ENCODE measurements around the gene MORC4.
"Not testable (repeated sequence)": the region's sequence is repeated elsewhere in the genome, so short reads cannot be mapped to it uniquely, and the experiment has no call there.

The MORC4 gene

DNA sequence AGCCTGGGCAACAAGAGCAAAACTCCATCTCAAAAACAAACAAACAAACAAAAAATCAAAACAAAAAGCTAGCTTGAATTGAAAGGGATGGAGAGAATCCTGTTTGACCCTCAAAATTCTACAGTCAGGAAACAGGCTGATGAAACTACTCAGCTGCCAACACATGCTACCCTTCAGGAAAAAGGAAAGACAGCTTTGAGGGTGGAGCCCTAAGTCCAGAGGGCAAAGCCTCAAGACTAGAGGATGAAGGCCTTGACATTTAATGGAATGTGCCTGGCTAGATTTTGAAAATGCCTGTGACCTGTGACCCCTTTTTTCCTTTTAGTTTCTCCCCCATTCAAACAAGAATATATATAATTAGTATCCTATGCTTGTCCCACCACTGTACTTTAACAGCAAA is 27.1 kb downstream of the MORC4 start:
- no peaks in the 10 kb centered on the region for H3F3A ChIP-seq (ENCODE audit: insufficient read depth)
- no peaks in the 10 kb centered on the region for H4K20me1 ChIP-seq (ENCODE audit: low read depth, low read length)
- no peak overlapping the region for H3K27ac ChIP-seq (ENCODE audit: low read depth, low read length)
- no peaks in the 10 kb centered on the region for H3K79me2 ChIP-seq (ENCODE audit: insufficient read depth, low read length)
- H3K4me3 ChIP-seq (ENCODE audit: insufficient read depth, low read length, poor library complexity, severe bottlenecking): no peak overlapping the region
- TF ChIP-seq, protein P1, sequence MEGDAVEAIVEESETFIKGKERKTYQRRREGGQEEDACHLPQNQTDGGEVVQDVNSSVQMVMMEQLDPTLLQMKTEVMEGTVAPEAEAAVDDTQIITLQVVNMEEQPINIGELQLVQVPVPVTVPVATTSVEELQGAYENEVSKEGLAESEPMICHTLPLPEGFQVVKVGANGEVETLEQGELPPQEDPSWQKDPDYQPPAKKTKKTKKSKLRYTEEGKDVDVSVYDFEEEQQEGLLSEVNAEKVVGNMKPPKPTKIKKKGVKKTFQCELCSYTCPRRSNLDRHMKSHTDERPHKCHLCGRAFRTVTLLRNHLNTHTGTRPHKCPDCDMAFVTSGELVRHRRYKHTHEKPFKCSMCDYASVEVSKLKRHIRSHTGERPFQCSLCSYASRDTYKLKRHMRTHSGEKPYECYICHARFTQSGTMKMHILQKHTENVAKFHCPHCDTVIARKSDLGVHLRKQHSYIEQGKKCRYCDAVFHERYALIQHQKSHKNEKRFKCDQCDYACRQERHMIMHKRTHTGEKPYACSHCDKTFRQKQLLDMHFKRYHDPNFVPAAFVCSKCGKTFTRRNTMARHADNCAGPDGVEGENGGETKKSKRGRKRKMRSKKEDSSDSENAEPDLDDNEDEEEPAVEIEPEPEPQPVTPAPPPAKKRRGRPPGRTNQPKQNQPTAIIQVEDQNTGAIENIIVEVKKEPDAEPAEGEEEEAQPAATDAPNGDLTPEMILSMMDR (IDR thresholded peaks at IDR 0.05; ENCODE audit: insufficient read depth, low read length, poor library complexity, severe bottlenecking): no peak
- no peak for TF ChIP-seq EZH2phosphoT487 (conservative IDR thresholded peaks at IDR 0.05; ENCODE audit: low read length)
- H3K9ac ChIP-seq (ENCODE audit: low read length): no peak overlapping the region
- no peak overlapping the region for H2AFZ ChIP-seq (ENCODE audit: low read depth, low read length, severe bottlenecking)
- H3K9me3 ChIP-seq (ENCODE audit: insufficient read depth, low read length): no peaks in the 10 kb centered on the region
- no peaks in the 10 kb centered on the region for H3K36me3 ChIP-seq (ENCODE audit: low read length)
- H3K9me2 ChIP-seq (replicated peaks; ENCODE audit: insufficient read depth, low read length): no peaks in the 10 kb centered on the region
- no peaks in the 10 kb centered on the region for H3K27me3 ChIP-seq (ENCODE audit: low read length)
- H3K4me2 ChIP-seq (ENCODE audit: low read depth, low read length, poor library complexity, severe bottlenecking): no peak overlapping the region

DNA sequence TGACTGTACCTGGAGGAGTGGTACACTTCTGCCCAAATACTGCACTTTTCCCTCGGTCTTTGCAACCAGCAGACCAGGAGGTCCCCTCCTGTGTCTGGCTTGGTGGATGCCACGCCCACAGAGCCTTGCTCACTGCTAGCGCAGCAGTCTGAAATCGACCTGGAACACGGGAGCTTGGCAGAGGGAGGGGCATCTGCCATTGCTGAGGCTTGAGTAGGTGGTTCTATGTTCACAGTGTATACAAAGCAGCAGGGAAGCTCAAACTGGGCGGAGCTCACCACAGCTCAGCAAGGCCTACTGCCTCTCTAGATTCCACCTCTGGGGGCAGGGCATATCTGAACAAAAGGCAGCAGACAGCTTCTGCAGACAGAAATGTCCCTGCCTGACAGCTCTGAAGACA is 33.5 kb downstream of the MORC4 start:
- H3K36me3 ChIP-seq (ENCODE audit: low read length); H3K9me3 ChIP-seq (ENCODE audit: insufficient read depth, low read length); H3K27me3 ChIP-seq (ENCODE audit: low read length); H4K20me1 ChIP-seq (ENCODE audit: low read depth, low read length); H3F3A ChIP-seq (ENCODE audit: insufficient read depth); H2AFZ ChIP-seq (ENCODE audit: low read depth, low read length, severe bottlenecking); H3K27ac ChIP-seq (ENCODE audit: low read depth, low read length); H3K9ac ChIP-seq (ENCODE audit: low read length); H3K4me3 ChIP-seq (ENCODE audit: insufficient read depth, low read length, poor library complexity, severe bottlenecking); H3K9me2 ChIP-seq (replicated peaks; ENCODE audit: insufficient read depth, low read length); H3K4me2 ChIP-seq (ENCODE audit: low read depth, low read length, poor library complexity, severe bottlenecking); H3K79me2 ChIP-seq (ENCODE audit: insufficient read depth, low read length): not testable (repeated sequence)

DNA sequence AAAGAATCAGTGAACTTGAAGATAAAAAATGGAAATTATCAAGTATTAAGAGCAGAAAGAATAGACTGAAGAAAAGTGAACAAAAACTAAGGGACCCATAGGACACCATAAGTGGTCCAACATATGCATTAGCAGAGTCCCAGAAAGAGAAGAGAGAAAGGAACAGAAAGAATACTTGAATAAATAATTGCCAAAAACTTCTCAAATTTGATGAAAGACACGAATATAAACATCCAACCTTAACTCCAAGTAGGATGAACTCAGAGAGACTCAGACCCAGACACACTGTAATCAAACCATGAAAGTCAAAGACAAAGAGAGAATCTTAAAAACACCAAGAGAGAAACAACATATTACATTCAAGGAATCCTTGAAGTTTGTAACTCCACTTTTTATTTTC is 35.7 kb downstream of the MORC4 start:
- Histone ChIP-seq H3K9me2 (replicated peaks; ENCODE audit: insufficient read depth, low read length) (no peaks in the 10 kb centered on the region), H3K9me3 (ENCODE audit: insufficient read depth, low read length) (no peaks in the 10 kb centered on the region), H3F3A (ENCODE audit: insufficient read depth) (no peaks in the 10 kb centered on the region), H2AFZ (ENCODE audit: low read depth, low read length, severe bottlenecking) (no peak overlapping the region), H3K4me3 (ENCODE audit: insufficient read depth, low read length, poor library complexity, severe bottlenecking) (no peak overlapping the region), H4K20me1 (ENCODE audit: low read depth, low read length) (no peaks in the 10 kb centered on the region), H3K4me2 (ENCODE audit: low read depth, low read length, poor library complexity, severe bottlenecking) (no peak overlapping the region), H3K79me2 (ENCODE audit: insufficient read depth, low read length) (no peaks in the 10 kb centered on the region), H3K27ac (ENCODE audit: low read depth, low read length) (no peak overlapping the region), H3K9ac (ENCODE audit: low read length) (no peak overlapping the region), H3K36me3 (ENCODE audit: low read length) (no peaks in the 10 kb centered on the region), H3K27me3 (ENCODE audit: low read length) (no peaks in the 10 kb centered on the region)
- TF ChIP-seq EZH2phosphoT487 (conservative IDR thresholded peaks at IDR 0.05; ENCODE audit: low read length): no peak
- TF ChIP-seq, protein P1 (IDR thresholded peaks at IDR 0.05; ENCODE audit: insufficient read depth, low read length, poor library complexity, severe bottlenecking): no peak

DNA sequence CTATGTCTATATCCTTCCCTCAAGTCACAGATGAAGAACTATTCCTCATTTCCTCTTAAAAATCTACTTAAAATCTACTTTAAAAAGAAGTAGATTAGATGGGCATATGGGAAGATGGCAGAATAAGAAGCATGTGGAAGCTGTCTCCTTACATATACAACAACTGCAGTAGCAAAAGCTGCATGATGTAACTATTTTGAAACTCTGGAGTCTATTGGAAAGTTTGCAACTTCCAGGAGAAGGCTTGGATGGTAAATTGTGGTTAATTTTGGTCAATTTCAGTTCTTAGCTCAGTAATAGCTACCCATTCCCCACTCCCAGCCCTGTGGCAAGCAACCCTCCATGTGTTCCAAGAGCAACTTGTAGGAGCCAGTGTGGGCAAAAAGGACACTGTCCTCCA is 36.9 kb downstream of the MORC4 start:
- Histone ChIP-seq H3K4me2 (ENCODE audit: low read depth, low read length, poor library complexity, severe bottlenecking) (no peak overlapping the region), H3K4me3 (ENCODE audit: insufficient read depth, low read length, poor library complexity, severe bottlenecking) (no peak overlapping the region), H3K9ac (ENCODE audit: low read length) (no peak overlapping the region), H3K27me3 (ENCODE audit: low read length) (no peaks in the 10 kb centered on the region), H2AFZ (ENCODE audit: low read depth, low read length, severe bottlenecking) (no peak overlapping the region), H4K20me1 (ENCODE audit: low read depth, low read length) (no peaks in the 10 kb centered on the region), H3K79me2 (ENCODE audit: insufficient read depth, low read length) (no peaks in the 10 kb centered on the region), H3K9me3 (ENCODE audit: insufficient read depth, low read length) (no peaks in the 10 kb centered on the region), H3K36me3 (ENCODE audit: low read length) (no peaks in the 10 kb centered on the region), H3K27ac (ENCODE audit: low read depth, low read length) (no peak overlapping the region), H3K9me2 (replicated peaks; ENCODE audit: insufficient read depth, low read length) (no peaks in the 10 kb centered on the region), H3F3A (ENCODE audit: insufficient read depth) (no peaks in the 10 kb centered on the region)
- TF ChIP-seq, protein P1 (IDR thresholded peaks at IDR 0.05; ENCODE audit: insufficient read depth, low read length, poor library complexity, severe bottlenecking): no peak
- no peak for TF ChIP-seq EZH2phosphoT487 (conservative IDR thresholded peaks at IDR 0.05; ENCODE audit: low read length)
